SK-N-SH treated with all-trans-retinoic acid at 6 μM for 48 hours (cell line): ENCODE measurements around the gene PIK3R1.

ENCODE experiments used
- ATAC-seq: fragments of 200-7000 bp; cut with Tn5 transposase; 3 replicates; pipeline ENCODE4 v1.9.1; 2020; ENCODE audit warnings: mild to moderate bottlenecking, moderate library complexity
- BACH2 ChIP-seq: fragments of 250-450 bp; sonication (Bioruptor Pico); IDR thresholded peaks from 2 replicates; pipeline ENCODE4 v1.9.0; 2021; ENCODE audit warnings: mild to moderate bottlenecking, borderline replicate concordance
- CSDC2 ChIP-seq: fragments of 250-450 bp; sonication (Bioruptor Pico); IDR thresholded peaks from 2 replicates; pipeline ENCODE4 v1.5.0; 2020; ENCODE audit warnings: mild to moderate bottlenecking, moderate library complexity
- ESRRG ChIP-seq: fragments of 250-450 bp; sonication (Bioruptor Pico); IDR thresholded peaks from 2 replicates; pipeline ENCODE4 v1.6.1; 2021; ENCODE audit warnings: mild to moderate bottlenecking
- GLIS3 ChIP-seq: fragments of 250-450 bp; sonication (Bioruptor Pico); IDR thresholded peaks from 2 replicates; pipeline ENCODE4 v1.5.0; 2020; ENCODE audit warnings: mild to moderate bottlenecking, moderate library complexity
- ISL1 ChIP-seq: fragments of 250-450 bp; sonication (Bioruptor Pico); IDR thresholded peaks from 2 replicates; pipeline ENCODE4 v2.1.2; 2022; ENCODE audit warnings: mild to moderate bottlenecking, moderate library complexity
- OSR1 ChIP-seq: fragments of 250-450 bp; sonication (Bioruptor Pico); IDR thresholded peaks from 2 replicates; pipeline ENCODE4 v1.8.0; 2022; ENCODE audit warnings: moderate library complexity, mild to moderate bottlenecking, inconsistent platforms
- PPARA ChIP-seq: fragments of 250-450 bp; sonication (Bioruptor Pico); IDR thresholded peaks from 2 replicates; pipeline ENCODE4 v1.5.0; 2020; ENCODE audit warnings: mild to moderate bottlenecking, borderline replicate concordance
- RARB ChIP-seq: fragments of 250-450 bp; sonication (Bioruptor Pico); IDR thresholded peaks from 2 replicates; pipeline ENCODE4 v1.8.0; 2021; ENCODE audit warnings: mild to moderate bottlenecking, moderate library complexity
- SNAI2 ChIP-seq: fragments of 250-450 bp; sonication (Bioruptor Pico); IDR thresholded peaks from 2 replicates; pipeline ENCODE4 v1.5.0; 2020; ENCODE audit warnings: mild to moderate bottlenecking, moderate library complexity
- TCF4 ChIP-seq: fragments of 250-450 bp; sonication (Bioruptor Pico); IDR thresholded peaks from 2 replicates; pipeline ENCODE4 v1.8.0; 2021; ENCODE audit warnings: mild to moderate bottlenecking, moderate library complexity, borderline replicate concordance
- TOX ChIP-seq: fragments of 250-450 bp; sonication (Bioruptor Pico); IDR thresholded peaks from 2 replicates; pipeline ENCODE4 v1.8.0; 2021; ENCODE audit warnings: mild to moderate bottlenecking, moderate library complexity, borderline replicate concordance
- ZC3H10 ChIP-seq: fragments of 250-450 bp; sonication (Bioruptor Pico); IDR thresholded peaks from 2 replicates; pipeline ENCODE4 v1.5.1; 2021; ENCODE audit warnings: mild to moderate bottlenecking, moderate library complexity
- ZFP3 ChIP-seq: fragments of 250-450 bp; sonication (Bioruptor Pico); IDR thresholded peaks from 2 replicates; pipeline ENCODE4 v1.5.0; 2020; ENCODE audit warnings: mild to moderate bottlenecking, moderate library complexity
- ZFP30 ChIP-seq: fragments of 450-650 bp; formaldehyde crosslinking; IDR thresholded peaks from 2 replicates; pipeline ENCODE4 v1.5.0; 2022; ENCODE audit warnings: mild to moderate bottlenecking, moderate library complexity
- ZNF565 ChIP-seq: fragments of 450-650 bp; formaldehyde crosslinking; conservative IDR thresholded peaks from 2 replicates; pipeline ENCODE4 v1.5.0; 2020; ENCODE audit warnings: low read depth, mild to moderate bottlenecking, moderate library complexity
- ZNF70 ChIP-seq: fragments of 450-650 bp; formaldehyde crosslinking; IDR thresholded peaks from 2 replicates; pipeline ENCODE4 v1.5.0; 2020; ENCODE audit warnings: mild to moderate bottlenecking, moderate library complexity
- ZNF8 ChIP-seq: fragments of 450-650 bp; formaldehyde crosslinking; IDR thresholded peaks from 2 replicates; pipeline ENCODE4 v1.5.0; 2020; ENCODE audit warnings: mild to moderate bottlenecking, moderate library complexity
- TF ChIP-seq, protein P1 (sequence below): fragments of 250-450 bp; sonication (Bioruptor Pico); IDR thresholded peaks from 2 replicates; pipeline ENCODE4 v1.8.0; 2020; ENCODE audit warnings: mild to moderate bottlenecking, moderate library complexity, borderline replicate concordance
- TF ChIP-seq, protein P2 (sequence below): fragments of 250-450 bp; sonication (Bioruptor Pico); IDR thresholded peaks from 2 replicates; pipeline ENCODE4 v1.8.0; 2021; ENCODE audit warnings: low read depth, mild to moderate bottlenecking, moderate library complexity, borderline replicate concordance
- TF ChIP-seq, protein P3 (sequence below): fragments of 250-450 bp; sonication (Bioruptor Pico); IDR thresholded peaks from 2 replicates; pipeline ENCODE4 v1.5.1; 2021; ENCODE audit warnings: mild to moderate bottlenecking, moderate library complexity
- TF ChIP-seq, protein P4 (sequence below): fragments of 250-450 bp; sonication (Bioruptor Pico); IDR thresholded peaks from 2 replicates; pipeline ENCODE4 v1.5.1; 2020; ENCODE audit warnings: low read depth, mild to moderate bottlenecking, moderate library complexity
- TF ChIP-seq, protein P5 (sequence below): fragments of 250-450 bp; sonication (Bioruptor Pico); IDR thresholded peaks from 2 replicates; pipeline ENCODE4 v1.5.0; 2020; ENCODE audit warnings: mild to moderate bottlenecking, moderate library complexity

The PIK3R1 gene

DNA sequence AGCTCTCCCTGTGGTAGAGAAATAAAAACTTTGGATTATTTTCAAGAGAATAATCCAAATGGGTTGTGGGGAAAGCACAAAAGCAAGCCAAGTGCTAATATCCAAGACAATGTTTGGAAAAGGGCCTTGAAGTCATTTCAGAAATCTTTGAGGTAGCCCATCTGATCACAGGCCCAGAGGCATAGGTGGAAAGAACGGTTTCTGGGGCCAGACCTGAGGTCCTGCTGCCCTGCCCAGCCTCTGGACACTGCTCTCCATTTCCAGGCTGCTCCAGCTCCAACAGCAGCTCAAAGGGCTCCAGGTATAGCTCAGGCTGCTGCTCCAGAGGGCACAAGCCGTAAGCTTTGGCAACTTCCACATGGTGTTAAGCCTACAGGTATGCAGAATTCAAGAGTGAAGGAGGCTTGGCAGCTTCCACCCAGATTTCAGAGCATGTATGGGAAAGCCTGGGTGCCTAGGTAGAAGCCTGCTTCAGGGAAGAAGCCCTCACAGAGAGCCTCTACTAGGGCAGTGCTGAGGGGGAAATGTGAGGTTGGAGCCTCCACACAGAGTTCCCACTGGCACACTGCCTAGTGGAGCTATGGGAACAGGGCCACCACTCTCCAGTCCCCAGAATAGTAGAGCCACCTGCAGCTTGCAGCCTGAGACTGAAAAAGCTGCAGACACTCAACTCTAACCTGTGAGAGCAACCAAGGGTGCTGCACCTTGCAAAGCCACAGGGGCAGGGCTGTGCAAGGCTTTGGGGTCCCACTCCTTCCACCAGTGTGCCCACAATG is 133.1 kb downstream of the PIK3R1 start:
- no peak for TF ChIP-seq GLIS3
- TF ChIP-seq, protein P1, sequence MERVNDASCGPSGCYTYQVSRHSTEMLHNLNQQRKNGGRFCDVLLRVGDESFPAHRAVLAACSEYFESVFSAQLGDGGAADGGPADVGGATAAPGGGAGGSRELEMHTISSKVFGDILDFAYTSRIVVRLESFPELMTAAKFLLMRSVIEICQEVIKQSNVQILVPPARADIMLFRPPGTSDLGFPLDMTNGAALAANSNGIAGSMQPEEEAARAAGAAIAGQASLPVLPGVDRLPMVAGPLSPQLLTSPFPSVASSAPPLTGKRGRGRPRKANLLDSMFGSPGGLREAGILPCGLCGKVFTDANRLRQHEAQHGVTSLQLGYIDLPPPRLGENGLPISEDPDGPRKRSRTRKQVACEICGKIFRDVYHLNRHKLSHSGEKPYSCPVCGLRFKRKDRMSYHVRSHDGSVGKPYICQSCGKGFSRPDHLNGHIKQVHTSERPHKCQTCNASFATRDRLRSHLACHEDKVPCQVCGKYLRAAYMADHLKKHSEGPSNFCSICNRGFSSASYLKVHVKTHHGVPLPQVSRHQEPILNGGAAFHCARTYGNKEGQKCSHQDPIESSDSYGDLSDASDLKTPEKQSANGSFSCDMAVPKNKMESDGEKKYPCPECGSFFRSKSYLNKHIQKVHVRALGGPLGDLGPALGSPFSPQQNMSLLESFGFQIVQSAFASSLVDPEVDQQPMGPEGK (CRISPR knock-in tag): no peak
- TF ChIP-seq, protein P2, sequence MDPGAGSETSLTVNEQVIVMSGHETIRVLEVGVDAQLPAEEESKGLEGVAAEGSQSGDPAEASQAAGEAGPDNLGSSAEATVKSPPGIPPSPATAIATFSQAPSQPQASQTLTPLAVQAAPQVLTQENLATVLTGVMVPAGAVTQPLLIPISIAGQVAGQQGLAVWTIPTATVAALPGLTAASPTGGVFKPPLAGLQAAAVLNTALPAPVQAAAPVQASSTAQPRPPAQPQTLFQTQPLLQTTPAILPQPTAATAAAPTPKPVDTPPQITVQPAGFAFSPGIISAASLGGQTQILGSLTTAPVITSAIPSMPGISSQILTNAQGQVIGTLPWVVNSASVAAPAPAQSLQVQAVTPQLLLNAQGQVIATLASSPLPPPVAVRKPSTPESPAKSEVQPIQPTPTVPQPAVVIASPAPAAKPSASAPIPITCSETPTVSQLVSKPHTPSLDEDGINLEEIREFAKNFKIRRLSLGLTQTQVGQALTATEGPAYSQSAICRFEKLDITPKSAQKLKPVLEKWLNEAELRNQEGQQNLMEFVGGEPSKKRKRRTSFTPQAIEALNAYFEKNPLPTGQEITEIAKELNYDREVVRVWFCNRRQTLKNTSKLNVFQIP (CRISPR knock-in tag): no peak
- TF ChIP-seq SNAI2: no peak
- no peak for TF ChIP-seq ISL1 (CRISPR knock-in tag)
- no peak for TF ChIP-seq ZFP3 (CRISPR knock-in tag)
- no peak for TF ChIP-seq OSR1 (CRISPR knock-in tag)
- TF ChIP-seq ZFP30: no peak
- TF ChIP-seq TCF4 (CRISPR knock-in tag): no peak
- no peak for TF ChIP-seq PPARA
- no peak for TF ChIP-seq ESRRG (CRISPR knock-in tag)
- TF ChIP-seq, protein P3, sequence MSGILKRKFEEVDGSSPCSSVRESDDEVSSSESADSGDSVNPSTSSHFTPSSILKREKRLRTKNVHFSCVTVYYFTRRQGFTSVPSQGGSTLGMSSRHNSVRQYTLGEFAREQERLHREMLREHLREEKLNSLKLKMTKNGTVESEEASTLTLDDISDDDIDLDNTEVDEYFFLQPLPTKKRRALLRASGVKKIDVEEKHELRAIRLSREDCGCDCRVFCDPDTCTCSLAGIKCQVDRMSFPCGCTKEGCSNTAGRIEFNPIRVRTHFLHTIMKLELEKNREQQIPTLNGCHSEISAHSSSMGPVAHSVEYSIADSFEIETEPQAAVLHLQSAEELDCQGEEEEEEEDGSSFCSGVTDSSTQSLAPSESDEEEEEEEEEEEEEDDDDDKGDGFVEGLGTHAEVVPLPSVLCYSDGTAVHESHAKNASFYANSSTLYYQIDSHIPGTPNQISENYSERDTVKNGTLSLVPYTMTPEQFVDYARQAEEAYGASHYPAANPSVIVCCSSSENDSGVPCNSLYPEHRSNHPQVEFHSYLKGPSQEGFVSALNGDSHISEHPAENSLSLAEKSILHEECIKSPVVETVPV (CRISPR knock-in tag): no peak
- no peak for ATAC-seq

DNA sequence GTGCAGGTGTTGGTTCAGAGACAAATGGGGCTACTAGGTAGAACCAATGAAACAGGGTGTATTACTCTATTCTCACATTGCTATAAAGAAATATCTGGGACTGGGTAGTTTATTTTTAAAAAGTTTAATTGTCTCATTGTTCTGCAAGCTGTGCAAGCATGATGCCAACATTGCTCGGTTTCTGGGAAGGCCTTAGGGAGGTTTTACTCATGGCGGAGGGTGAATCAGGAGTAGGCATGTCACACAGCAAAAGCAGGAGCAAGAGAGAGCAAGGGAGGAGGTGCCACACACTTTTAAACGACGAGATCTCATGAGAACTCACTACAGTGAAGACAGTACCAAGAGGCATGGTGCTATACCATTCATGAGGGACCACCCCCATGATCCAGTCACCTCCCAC is 134.6 kb downstream of the PIK3R1 start:
- ATAC-seq: no peak
- TF ChIP-seq ESRRG (CRISPR knock-in tag): no peak
- no peak for TF ChIP-seq SNAI2
- no peak for TF ChIP-seq GLIS3
- no peak for TF ChIP-seq TOX (CRISPR knock-in tag)
- TF ChIP-seq TCF4 (CRISPR knock-in tag): no peak
- no peak for TF ChIP-seq ZNF70 (CRISPR knock-in tag)
- no peak for TF ChIP-seq BACH2 (CRISPR knock-in tag)
- TF ChIP-seq ZC3H10 (CRISPR knock-in tag): no peak
- TF ChIP-seq ZNF565 (CRISPR knock-in tag): no peak
- TF ChIP-seq ZNF8 (CRISPR knock-in tag): no peak
- TF ChIP-seq, protein P3 (CRISPR knock-in tag): no peak
- no peak for TF ChIP-seq ZFP3 (CRISPR knock-in tag)
- TF ChIP-seq, protein P1 (CRISPR knock-in tag): no peak
- TF ChIP-seq CSDC2 (CRISPR knock-in tag): no peak
- no peak for TF ChIP-seq RARB (CRISPR knock-in tag)
- TF ChIP-seq, protein P4, sequence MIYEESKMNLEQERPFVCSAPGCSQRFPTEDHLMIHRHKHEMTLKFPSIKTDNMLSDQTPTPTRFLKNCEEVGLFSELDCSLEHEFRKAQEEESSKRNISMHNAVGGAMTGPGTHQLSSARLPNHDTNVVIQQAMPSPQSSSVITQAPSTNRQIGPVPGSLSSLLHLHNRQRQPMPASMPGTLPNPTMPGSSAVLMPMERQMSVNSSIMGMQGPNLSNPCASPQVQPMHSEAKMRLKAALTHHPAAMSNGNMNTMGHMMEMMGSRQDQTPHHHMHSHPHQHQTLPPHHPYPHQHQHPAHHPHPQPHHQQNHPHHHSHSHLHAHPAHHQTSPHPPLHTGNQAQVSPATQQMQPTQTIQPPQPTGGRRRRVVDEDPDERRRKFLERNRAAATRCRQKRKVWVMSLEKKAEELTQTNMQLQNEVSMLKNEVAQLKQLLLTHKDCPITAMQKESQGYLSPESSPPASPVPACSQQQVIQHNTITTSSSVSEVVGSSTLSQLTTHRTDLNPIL: no peak
- no peak for TF ChIP-seq PPARA
- TF ChIP-seq ISL1 (CRISPR knock-in tag): no peak
- TF ChIP-seq, protein P2 (CRISPR knock-in tag): no peak
- TF ChIP-seq, protein P5, sequence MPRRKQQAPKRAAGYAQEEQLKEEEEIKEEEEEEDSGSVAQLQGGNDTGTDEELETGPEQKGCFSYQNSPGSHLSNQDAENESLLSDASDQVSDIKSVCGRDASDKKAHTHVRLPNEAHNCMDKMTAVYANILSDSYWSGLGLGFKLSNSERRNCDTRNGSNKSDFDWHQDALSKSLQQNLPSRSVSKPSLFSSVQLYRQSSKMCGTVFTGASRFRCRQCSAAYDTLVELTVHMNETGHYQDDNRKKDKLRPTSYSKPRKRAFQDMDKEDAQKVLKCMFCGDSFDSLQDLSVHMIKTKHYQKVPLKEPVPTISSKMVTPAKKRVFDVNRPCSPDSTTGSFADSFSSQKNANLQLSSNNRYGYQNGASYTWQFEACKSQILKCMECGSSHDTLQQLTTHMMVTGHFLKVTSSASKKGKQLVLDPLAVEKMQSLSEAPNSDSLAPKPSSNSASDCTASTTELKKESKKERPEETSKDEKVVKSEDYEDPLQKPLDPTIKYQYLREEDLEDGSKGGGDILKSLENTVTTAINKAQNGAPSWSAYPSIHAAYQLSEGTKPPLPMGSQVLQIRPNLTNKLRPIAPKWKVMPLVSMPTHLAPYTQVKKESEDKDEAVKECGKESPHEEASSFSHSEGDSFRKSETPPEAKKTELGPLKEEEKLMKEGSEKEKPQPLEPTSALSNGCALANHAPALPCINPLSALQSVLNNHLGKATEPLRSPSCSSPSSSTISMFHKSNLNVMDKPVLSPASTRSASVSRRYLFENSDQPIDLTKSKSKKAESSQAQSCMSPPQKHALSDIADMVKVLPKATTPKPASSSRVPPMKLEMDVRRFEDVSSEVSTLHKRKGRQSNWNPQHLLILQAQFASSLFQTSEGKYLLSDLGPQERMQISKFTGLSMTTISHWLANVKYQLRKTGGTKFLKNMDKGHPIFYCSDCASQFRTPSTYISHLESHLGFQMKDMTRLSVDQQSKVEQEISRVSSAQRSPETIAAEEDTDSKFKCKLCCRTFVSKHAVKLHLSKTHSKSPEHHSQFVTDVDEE (CRISPR knock-in tag): no peak
